Measurements from ENCODE around the gene STEAP1B. TPM values are rescaled to one million over a fixed set of nuclear protein-coding genes. Genes with fewer than 3 reads are reported as not detected.
"Not testable (repeated sequence)": the region's sequence is repeated elsewhere in the genome, so short reads cannot be mapped to it uniquely, and the experiment has no call there.

Gene STEAP1B
- total RNA-seq, 6 experiments from 2014 or later, result 36.6 to 101 (median 92.6) TPM

DNA sequence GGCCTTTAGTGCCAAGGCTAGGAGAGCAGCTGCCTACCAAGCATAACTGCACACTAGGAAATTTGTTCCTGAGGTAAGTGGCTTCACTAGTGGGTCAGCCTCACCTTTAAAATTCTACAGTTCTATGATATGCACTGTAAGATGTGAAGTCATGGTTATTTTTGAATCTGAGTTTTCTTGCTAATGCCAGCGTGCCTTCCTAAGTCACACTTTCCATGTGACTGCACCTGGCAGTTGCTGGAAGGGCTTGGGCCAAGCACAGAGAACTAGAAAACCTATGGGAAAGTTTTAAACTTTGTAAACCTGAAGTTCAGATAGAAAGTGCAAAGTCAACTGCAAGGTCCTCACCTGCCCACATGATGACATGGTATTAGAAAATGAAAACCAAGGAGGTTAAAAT, 42.5 kb downstream of the STEAP1B start:
- no peak for DNase-seq
- TF ChIP-seq, protein P1, sequence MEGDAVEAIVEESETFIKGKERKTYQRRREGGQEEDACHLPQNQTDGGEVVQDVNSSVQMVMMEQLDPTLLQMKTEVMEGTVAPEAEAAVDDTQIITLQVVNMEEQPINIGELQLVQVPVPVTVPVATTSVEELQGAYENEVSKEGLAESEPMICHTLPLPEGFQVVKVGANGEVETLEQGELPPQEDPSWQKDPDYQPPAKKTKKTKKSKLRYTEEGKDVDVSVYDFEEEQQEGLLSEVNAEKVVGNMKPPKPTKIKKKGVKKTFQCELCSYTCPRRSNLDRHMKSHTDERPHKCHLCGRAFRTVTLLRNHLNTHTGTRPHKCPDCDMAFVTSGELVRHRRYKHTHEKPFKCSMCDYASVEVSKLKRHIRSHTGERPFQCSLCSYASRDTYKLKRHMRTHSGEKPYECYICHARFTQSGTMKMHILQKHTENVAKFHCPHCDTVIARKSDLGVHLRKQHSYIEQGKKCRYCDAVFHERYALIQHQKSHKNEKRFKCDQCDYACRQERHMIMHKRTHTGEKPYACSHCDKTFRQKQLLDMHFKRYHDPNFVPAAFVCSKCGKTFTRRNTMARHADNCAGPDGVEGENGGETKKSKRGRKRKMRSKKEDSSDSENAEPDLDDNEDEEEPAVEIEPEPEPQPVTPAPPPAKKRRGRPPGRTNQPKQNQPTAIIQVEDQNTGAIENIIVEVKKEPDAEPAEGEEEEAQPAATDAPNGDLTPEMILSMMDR (IDR thresholded peaks at IDR 0.05), result no peak
- H3K4me1 Mint-ChIP-seq (ENCODE audit: low read depth), result 0 out of 2 replicates have a peak, but pooled peaks cover 5% of the 10 kb centered on the region
- peaks cover 24% of the 10 kb centered on the region for H3K36me3 Mint-ChIP-seq (ENCODE audit: low read depth)
- no peak overlapping the region for H3K4me3 Mint-ChIP-seq
- no peak overlapping the region for H3K27ac Mint-ChIP-seq
- H3K9me3 Mint-ChIP-seq, result no peaks in the 10 kb centered on the region
- H3K27me3 Mint-ChIP-seq (ENCODE audit: insufficient read depth), result no peaks in the 10 kb centered on the region; the same call in 1 of the 2 replicates

DNA sequence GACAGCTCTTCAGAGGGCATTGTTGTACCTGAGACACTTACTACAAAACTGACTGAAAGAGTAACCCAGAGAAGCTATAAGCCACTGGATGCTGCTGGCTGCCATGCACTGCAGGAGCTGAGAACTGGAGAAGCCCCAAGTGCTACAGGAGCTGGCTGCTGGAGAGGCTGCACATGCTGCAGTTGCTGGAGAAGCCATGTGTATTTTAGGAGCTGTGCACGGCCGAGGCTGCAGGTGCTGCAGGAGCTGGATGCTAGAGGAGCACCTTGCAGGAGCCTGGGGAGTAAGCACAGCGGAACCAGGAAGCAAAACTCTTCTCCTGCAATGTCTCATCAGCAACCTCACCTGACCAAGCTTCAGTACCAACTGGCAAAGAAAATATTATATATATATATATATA, 45.5 kb downstream of the STEAP1B start:
- TF ChIP-seq, protein P1 (IDR thresholded peaks at IDR 0.05), result no peak
- no peak overlapping the region for H3K4me3 Mint-ChIP-seq
- 0 out of 2 replicates have a peak, but pooled peaks cover 5% of the 10 kb centered on the region for H3K4me1 Mint-ChIP-seq (ENCODE audit: low read depth)
- H3K36me3 Mint-ChIP-seq (ENCODE audit: low read depth), result peaks cover 52% of the 10 kb centered on the region
- no peaks in the 10 kb centered on the region for H3K9me3 Mint-ChIP-seq
- no peak overlapping the region for H3K27ac Mint-ChIP-seq
- H3K27me3 Mint-ChIP-seq (ENCODE audit: insufficient read depth), result no peaks in the 10 kb centered on the region; the same call in 1 of the 2 replicates
- DNase-seq, result no peak

DNA sequence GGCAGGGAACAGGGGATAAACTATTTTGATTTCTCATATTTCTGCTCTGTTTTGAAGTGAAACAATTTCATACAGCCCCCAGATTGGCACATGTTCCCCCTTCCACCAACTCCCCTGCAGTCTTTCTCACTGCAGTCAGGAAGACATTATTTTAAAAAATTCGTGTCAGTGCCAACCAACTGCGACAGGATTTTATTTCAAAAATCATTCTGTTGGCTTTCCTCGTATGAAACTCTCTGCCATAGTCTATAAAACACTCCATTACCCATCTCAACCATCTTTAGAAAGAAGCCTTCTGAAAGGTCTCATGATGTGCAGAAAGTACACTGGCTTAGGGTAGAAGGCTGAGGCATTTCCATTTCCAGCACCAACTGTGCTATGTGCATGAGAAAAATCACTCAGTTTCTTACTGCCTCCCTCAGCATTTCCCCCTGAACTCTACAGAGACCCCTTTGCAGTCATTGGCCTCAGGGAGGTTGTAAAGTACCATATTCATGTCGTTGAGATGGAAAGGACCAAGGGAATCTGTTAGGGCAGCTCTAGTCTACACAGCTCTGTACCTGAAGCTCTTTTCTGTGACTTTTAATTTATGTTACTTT, 46.9 kb downstream of the STEAP1B start:
- Mint-ChIP-seq H3K4me3 (no peak overlapping the region), H3K4me1 (ENCODE audit: low read depth) (peaks cover 5% of the 10 kb centered on the region; the same call in 1 of the 2 replicates)

DNA sequence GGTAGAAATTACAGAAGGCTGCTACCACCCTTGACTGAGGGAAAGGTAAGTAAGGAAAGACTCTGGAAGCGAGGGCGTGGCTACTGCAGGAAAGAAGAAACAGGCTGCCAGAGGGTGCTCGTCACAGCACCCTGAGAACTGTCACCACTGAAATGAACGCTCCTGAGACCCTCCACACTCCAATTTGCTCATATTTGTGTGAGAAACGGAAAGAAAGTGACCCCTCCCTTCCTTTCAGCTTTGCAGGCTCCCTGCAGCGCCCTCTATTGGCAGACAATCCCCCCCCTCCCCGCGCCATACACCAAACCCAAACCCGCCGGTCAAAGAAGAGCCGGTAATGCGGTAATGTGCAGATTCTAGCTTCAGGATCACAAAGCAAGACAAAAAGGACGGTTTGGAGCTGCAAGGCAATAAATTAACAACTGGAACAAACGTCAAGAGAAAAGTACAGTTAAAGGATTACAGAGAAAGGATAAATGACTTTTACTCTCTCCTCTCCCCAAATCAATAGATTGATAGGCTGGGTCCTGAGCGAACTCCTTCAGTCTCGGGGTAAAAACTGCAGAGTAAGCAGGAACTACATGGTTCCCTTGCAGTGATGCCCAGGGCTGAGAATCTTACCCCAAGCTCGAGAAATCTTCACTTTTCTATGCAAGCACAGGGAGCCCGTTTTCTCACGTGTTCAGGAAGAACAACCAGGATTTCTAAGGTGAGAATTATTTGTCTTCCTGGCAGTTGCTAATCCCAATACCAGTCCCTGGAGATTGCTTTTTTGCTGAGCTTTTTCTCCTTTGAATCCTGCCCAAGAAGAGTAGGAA, 47.6 kb downstream of the STEAP1B start:
- Mint-ChIP-seq H3K27ac (no peak overlapping the region), H3K36me3 (ENCODE audit: low read depth) (peaks cover 50% of the 10 kb centered on the region), H3K4me3 (no peak overlapping the region), H3K9me3 (no peaks in the 10 kb centered on the region), H3K4me1 (ENCODE audit: low read depth) (peaks cover 10% of the 10 kb centered on the region; the same call in 1 of the 2 replicates), H3K27me3 (ENCODE audit: insufficient read depth) (no peaks in the 10 kb centered on the region)
- DNase-seq, result no peak
- TF ChIP-seq, protein P1 (IDR thresholded peaks at IDR 0.05), result peak; percentile 72

More for the DNA sequence above, 46.9 kb downstream of the STEAP1B start:
- H3K27ac Mint-ChIP-seq, result no peak overlapping the region
- H3K27me3 Mint-ChIP-seq (ENCODE audit: insufficient read depth), result no peaks in the 10 kb centered on the region
- TF ChIP-seq, protein P1 (IDR thresholded peaks at IDR 0.05), result no peak
- no peak for DNase-seq
- peaks cover 54% of the 10 kb centered on the region for H3K36me3 Mint-ChIP-seq (ENCODE audit: low read depth)
- no peaks in the 10 kb centered on the region for H3K9me3 Mint-ChIP-seq

- H3K27ac Mint-ChIP-seq; H3K4me3 Mint-ChIP-seq; H3K4me1 Mint-ChIP-seq (ENCODE audit: low read depth); DNase-seq; H3K27me3 Mint-ChIP-seq (ENCODE audit: insufficient read depth); H3K9me3 Mint-ChIP-seq: not testable (repeated sequence)
- H3K36me3 Mint-ChIP-seq (ENCODE audit: low read depth), result peaks cover 39% of the 10 kb centered on the region
Measured at GRCh38 chr7:22450013-22450412, 50.0 kb downstream of the STEAP1B start.

DNA sequence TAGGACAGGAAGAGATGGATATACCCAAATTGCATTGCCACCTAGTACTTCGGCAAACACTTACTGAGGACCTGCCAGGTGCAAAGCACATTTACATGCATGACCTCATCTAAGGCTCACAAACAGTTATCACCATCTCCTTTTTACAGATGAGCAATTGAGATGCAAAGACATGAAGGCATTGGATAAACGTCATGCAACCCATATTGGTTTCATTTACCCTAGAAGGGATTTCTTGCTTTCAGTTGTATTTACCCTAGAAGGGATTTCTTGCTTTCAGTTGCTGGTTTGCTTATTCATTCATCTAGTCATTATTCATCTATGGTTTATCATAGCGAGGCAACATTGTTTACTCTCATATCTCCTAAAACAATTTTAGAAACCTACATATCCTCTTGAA, 52.2 kb downstream of the STEAP1B start:
- H3K9me3 Mint-ChIP-seq, result no peaks in the 10 kb centered on the region
- H3K36me3 Mint-ChIP-seq (ENCODE audit: low read depth), result peaks cover 50% of the 10 kb centered on the region
- no peak for DNase-seq
- TF ChIP-seq, protein P1 (IDR thresholded peaks at IDR 0.05), result no peak
- no peaks in the 10 kb centered on the region for H3K27me3 Mint-ChIP-seq (ENCODE audit: insufficient read depth)
- no peak overlapping the region for H3K4me3 Mint-ChIP-seq
- no peak overlapping the region for H3K27ac Mint-ChIP-seq
- H3K4me1 Mint-ChIP-seq (ENCODE audit: low read depth), result peaks cover 15% of the 10 kb centered on the region
